Thymus (tissue), 14 donors: Measurements from ENCODE around the gene PDCD7. TPM values are rescaled to one million over a fixed set of nuclear protein-coding genes. Genes with fewer than 3 reads are reported as not detected.
"Not testable (repeated sequence)": the region's sequence is repeated elsewhere in the genome, so short reads cannot be mapped to it uniquely, and the experiment has no call there.

Experiments
- DNase-seq, 9 donors: peaks; one replicate each; pipeline ENCODE4 v3.0.0-alpha.2; 2013; ENCODE audit warnings: low spot score in 9 of 9, low read depth in 6 of 9, missing footprints in 1 of 9
- H3K27ac ChIP-seq, 2 donors: one replicate each; pipeline ENCODE4 v1.5.1; 2013; ENCODE audit warnings: control low read depth in 1 of 2, low read depth in 1 of 2, low read length in 1 of 2, mild to moderate bottlenecking in 1 of 2, moderate library complexity in 1 of 2
- H3K27me3 ChIP-seq, 2 donors: one replicate each; pipeline ENCODE4 v1.5.1; 2013; ENCODE audit warnings: low read length in 1 of 2; ENCODE audit not compliant: control insufficient read depth in 2 of 2, insufficient read depth in 1 of 2
- H3K36me3 ChIP-seq, 2 donors: one replicate each; pipeline ENCODE4 v1.5.1; 2013; ENCODE audit warnings: low read length in 1 of 2, mild to moderate bottlenecking in 1 of 2, moderate library complexity in 1 of 2; ENCODE audit not compliant: control insufficient read depth in 2 of 2, insufficient read depth in 2 of 2
- H3K4me1 ChIP-seq, 2 donors: one replicate each; pipeline ENCODE4 v1.5.1; 2013; ENCODE audit warnings: low read length in 2 of 2; ENCODE audit not compliant: control insufficient read depth in 2 of 2, insufficient read depth in 2 of 2
- H3K4me3 ChIP-seq, 2 donors: one replicate each; pipeline ENCODE4 v1.5.1; 2013; ENCODE audit warnings: low read length in 2 of 2, control low read depth in 1 of 2, mild to moderate bottlenecking in 1 of 2
- H3K9me3 ChIP-seq, 2 donors: one replicate each; pipeline ENCODE4 v1.5.1; 2013; ENCODE audit warnings: low read length in 1 of 2, mild to moderate bottlenecking in 1 of 2; ENCODE audit not compliant: control insufficient read depth in 2 of 2, insufficient read depth in 1 of 2
- WGBS: extraction: QIAGEN DNeasy Blood & Tissue Kit; methylation state at CpG from one replicate; pipeline ENCODE4 v1.1.7; 2013; 5-methylcytosine and 5-hydroxymethylcytosine counted together
- long read RNA-seq, 10 donors: transcript quantifications; one replicate each; lab custom pipeline, GENCODE V29; 2026
- polyA plus RNA-seq: library from polyadenylated mRNA; stranded (reverse); fragments of 200-250 nt; gene quantifications from one replicate; pipeline ENCODE4 v1.2.3, GENCODE V29; 2013
- total RNA-seq: library from RNA; stranded (reverse); fragments of 120-200 nt; gene quantifications from one replicate; pipeline ENCODE4 v1.2.4, GENCODE V29; 2013
- donor health status: healthy.

PDCD7 gene, protein sequence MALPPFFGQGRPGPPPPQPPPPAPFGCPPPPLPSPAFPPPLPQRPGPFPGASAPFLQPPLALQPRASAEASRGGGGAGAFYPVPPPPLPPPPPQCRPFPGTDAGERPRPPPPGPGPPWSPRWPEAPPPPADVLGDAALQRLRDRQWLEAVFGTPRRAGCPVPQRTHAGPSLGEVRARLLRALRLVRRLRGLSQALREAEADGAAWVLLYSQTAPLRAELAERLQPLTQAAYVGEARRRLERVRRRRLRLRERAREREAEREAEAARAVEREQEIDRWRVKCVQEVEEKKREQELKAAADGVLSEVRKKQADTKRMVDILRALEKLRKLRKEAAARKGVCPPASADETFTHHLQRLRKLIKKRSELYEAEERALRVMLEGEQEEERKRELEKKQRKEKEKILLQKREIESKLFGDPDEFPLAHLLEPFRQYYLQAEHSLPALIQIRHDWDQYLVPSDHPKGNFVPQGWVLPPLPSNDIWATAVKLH
- 12.2 TPM for total RNA-seq
- polyA plus RNA-seq: 16.6 TPM
- long read RNA-seq, donor 1: 0 reads
- long read RNA-seq, donor 2: 0 reads
- long read RNA-seq, donor 3, partial matches to known transcripts: 0 of 5 reads
- long read RNA-seq, donor 3, other reads (novel, unspliced or antisense): 0 of 5 reads
- long read RNA-seq, donor 4, partial matches to known transcripts: 14 of 17 reads
- long read RNA-seq, donor 4, other reads (novel, unspliced or antisense): 0 of 17 reads
- long read RNA-seq, donor 5, transcript PDCD7-201 (5 exons, 2,851 nt): major isoform, 5 of 5 reads
- long read RNA-seq, donor 5, partial matches to known transcripts: 0 of 5 reads
- long read RNA-seq, donor 5, other reads (novel, unspliced or antisense): 0 of 5 reads
- long read RNA-seq, donor 6, transcript PDCD7-201 (5 exons, 2,851 nt): major isoform, 6 of 6 reads
- long read RNA-seq, donor 6, partial matches to known transcripts: 0 of 6 reads
- long read RNA-seq, donor 6, other reads (novel, unspliced or antisense): 0 of 6 reads
- long read RNA-seq, donor 7, transcript PDCD7-201 (5 exons, 2,851 nt): major isoform, 7 of 15 reads
- long read RNA-seq, donor 7, partial matches to known transcripts: 7 of 15 reads
- long read RNA-seq, donor 7, other reads (novel, unspliced or antisense): 0 of 15 reads
- long read RNA-seq, donor 8: 0 reads
- long read RNA-seq, donor 9, partial matches to known transcripts: 0 of 1 reads
- long read RNA-seq, donor 9, other reads (novel, unspliced or antisense): 0 of 1 reads
- long read RNA-seq, donor 10, partial matches to known transcripts: 0 of 3 reads
- long read RNA-seq, donor 10, other reads (novel, unspliced or antisense): 0 of 3 reads

DNA sequence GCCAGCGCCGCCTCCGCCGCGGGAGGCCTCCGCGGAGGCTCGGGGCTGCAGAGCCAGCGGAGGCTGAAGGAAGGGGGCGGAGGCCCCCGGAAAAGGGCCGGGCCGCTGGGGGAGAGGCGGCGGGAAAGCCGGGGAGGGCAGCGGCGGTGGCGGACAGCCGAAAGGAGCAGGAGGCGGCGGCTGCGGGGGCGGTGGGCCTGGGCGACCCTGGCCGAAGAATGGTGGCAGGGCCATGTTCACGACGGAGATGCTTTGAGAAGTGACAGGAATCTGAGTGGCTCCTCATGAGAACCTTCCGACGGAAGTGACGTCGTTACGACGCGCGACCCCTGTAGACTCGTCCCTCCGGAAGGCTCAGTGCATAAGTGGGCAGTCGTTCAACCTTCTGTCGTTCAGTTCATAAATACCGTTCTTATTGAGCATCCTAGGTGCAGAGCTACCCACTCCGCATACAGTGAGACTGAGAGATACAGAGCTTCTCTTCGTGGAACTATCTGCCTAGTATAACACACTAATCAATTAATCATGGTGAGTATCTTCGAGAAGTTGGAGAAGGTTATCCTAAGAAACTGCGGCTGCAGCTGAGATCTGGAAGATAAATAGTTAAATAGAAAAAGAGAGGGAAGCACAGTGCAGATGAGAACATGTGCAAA, at the start of gene PDCD7:
Gene PDCD7 (minus strand): TSS at position 261 of the 653 bp plus-strand sequence. CDS start 27 bp downstream, at position 234.
- Histone ChIP-seq H3K36me3 (peaks cover 14 to 20% of the 10 kb centered on the region in 2 donors), H3K4me3 (peak within 1 kb of the TSS; percentile 53 to 97), H3K27me3 (no peaks in the 10 kb centered on the region), H3K9me3 (peaks cover 0 to 6% of the 10 kb centered on the region in 2 donors), H3K27ac (peak within 1 kb of the TSS; percentile 71 to 92), H3K4me1 (peaks cover 9 to 13% of the 10 kb centered on the region in 2 donors)
- peak; percentile 88 to 96 (median 92) for DNase-seq
- under 1% methylated on average over 45 of the region's 45 CpGs for WGBS

DNA sequence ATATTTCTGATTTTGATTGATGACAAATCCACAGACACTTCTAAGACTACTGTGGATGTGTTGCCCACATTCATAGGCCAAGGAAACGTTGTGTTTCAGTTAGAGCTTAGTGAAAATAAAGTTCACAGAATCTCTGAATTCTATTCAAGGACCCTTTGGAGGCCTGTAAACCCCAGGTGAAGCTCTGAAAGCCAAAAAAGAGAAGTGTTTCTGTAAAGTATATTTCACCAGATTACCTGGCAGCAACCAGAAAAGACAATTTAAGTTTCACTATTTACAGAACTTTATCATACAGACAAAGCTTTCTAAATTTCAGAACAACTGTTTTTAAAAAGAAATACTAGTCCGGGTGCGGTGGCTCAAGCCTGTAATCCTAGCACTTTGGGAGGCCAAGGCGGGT, 48.9 kb upstream of the PDCD7 start:
- Histone ChIP-seq H3K4me3 (no peak overlapping the region), H3K36me3 (peaks cover 11 to 14% of the 10 kb centered on the region in 2 donors), H3K27me3 (no peaks in the 10 kb centered on the region), H3K9me3 (no peaks in the 10 kb centered on the region), H3K27ac (no peak overlapping the region), H3K4me1 (peaks cover 3 to 10% of the 10 kb centered on the region in 2 donors)
- DNase-seq: no peak
- 82% methylated on average over 4 of the region's 4 CpGs for WGBS

DNA sequence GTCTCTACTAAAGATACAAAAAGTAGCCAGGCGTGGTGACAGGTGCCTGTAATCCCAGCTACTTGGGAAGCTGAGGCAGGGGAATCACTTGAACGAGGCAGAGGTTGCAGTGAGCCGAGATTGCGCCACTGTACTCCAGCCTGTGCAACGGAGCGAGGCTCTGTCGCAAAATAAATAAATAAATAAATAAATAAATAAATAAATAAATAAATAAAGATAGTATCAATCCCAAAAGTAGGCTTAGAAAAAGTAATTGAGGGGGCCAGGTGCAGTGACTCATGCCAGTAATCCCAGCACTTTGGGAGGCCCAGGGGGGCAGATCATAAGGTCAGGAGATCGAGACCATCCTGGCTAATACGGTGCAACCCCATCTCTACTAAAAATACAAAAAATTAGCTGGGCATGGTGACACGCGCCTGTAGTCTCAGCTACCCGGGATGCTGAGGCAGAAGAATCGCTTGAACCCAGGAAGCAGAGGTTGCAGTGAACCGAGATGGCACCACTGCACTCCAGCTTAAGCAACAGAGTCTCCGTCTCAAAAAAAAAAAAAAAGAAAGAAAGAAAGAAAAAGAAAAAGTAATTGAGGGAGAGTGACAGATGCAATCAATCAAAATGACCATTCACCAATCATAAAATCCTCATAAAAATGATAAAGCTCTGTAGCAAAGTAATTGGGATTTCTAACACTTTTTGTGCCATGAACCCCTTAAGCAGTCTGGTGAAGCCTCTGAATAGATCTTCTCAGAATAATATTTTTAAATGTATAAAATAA, 48.2 kb upstream of the PDCD7 start:
- H3K4me3 ChIP-seq, H3K9me3 ChIP-seq, H3K4me1 ChIP-seq, DNase-seq, H3K27ac ChIP-seq, H3K27me3 ChIP-seq: not testable (repeated sequence)
- H3K36me3 ChIP-seq: peaks cover 16 to 21% of the 10 kb centered on the region in 2 donors
- 95% methylated on average over 15 of the region's 15 CpGs for WGBS

DNA sequence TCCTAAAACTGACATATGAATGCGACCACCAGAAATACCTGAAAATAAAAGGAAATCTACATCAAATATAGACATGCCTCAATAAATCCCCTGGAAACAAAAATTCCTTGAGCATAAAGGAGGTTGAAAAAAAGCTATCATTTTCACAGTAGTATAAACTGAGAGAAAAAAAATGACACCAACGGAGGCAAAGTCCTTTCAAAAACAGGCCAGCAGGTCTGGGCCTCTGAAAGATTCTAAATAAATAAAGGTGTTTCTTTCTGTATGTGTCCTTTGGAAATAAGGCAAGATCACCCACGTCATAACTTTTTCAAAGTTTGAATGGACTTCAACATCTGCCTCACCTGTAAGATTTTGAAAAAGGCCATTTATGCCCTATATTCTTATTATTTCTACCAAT, 46.6 kb upstream of the PDCD7 start:
- Histone ChIP-seq H3K27ac (no peak overlapping the region), H3K4me1 (peaks cover 3% of the 10 kb centered on the region in 2 donors), H3K4me3 (no peak overlapping the region), H3K9me3 (no peaks in the 10 kb centered on the region), H3K36me3 (peaks cover 23 to 32% of the 10 kb centered on the region in 2 donors), H3K27me3 (no peaks in the 10 kb centered on the region)
- no peak for DNase-seq
- 96% methylated on average over 3 of the region's 3 CpGs for WGBS

DNA sequence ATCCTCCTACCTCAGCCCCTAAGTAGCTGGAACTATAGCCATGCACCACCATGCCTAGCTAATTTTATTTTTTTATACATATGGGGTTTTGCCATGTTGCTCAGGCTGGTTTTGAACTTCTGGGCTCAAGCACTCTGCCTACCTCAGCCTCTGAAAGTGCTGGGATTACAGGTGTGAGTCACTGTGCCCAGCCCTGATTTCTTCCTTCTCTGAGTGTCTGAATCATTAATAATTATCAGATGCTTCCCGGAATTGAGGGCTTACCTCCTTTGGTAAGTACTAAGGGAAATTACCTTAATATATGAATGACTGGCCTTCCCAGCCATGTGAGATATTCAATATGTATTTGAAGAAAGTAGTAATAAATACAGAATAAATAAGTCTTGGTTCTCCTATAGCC, 44.3 kb upstream of the PDCD7 start:
- Histone ChIP-seq H3K9me3 (no peaks in the 10 kb centered on the region), H3K27me3 (no peaks in the 10 kb centered on the region), H3K4me1 (peaks cover 2 to 3% of the 10 kb centered on the region in 2 donors), H3K27ac (no peak overlapping the region), H3K4me3 (no peak overlapping the region), H3K36me3 (peaks cover 27 to 44% of the 10 kb centered on the region in 2 donors)
- DNase-seq: no peak
- WGBS: 93% methylated on average over 1 of the region's 1 CpG

DNA sequence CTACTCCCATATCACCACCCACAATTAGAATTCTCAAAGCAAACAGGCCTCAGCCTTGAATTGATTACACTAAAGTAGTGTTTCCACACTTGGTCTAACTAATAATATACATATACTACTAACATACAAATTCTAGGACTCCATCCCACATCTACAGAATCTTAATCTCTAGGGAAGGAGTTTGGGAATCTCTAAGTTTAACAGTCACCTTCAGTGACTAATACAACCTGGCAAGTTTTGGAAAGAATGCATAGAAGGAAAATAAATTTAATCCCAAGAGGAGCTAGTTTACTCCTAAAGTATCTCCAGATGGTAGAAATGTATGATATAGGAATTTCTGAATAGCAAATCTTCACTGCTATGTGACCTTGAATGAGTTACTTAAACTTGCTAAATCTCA, 42.4 kb upstream of the PDCD7 start:
- H3K4me1 ChIP-seq: no peaks in the 10 kb centered on the region
- peaks cover 27 to 62% of the 10 kb centered on the region in 2 donors for H3K36me3 ChIP-seq
- DNase-seq: no peak
- H3K27me3 ChIP-seq: no peaks in the 10 kb centered on the region
- H3K9me3 ChIP-seq: no peaks in the 10 kb centered on the region
- H3K4me3 ChIP-seq: no peak overlapping the region
- no peak overlapping the region for H3K27ac ChIP-seq

DNA sequence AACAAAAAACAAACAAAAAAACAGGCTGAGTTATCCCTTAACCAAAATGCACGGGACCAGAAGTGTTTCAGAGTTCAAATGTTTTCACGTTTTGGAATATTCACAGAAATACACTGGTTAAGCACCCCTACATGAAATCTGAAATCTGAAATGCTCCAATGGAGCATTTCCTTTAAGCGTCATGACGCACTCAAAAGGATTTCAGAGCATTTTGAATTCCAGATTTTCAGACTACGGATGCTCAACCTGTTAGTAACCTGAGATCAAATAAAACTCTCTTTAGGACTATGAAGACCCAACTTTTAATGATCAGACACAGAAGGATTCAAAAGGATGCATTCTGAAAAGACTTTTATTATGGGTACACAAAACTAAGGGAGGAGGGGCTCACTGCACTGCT, 41.9 kb upstream of the PDCD7 start:
- H3K4me3 ChIP-seq: no peak overlapping the region
- H3K27me3 ChIP-seq: no peaks in the 10 kb centered on the region
- DNase-seq: no peak
- H3K9me3 ChIP-seq: no peaks in the 10 kb centered on the region
- H3K27ac ChIP-seq: no peak overlapping the region
- H3K36me3 ChIP-seq: peaks cover 27 to 66% of the 10 kb centered on the region in 2 donors
- no peaks in the 10 kb centered on the region for H3K4me1 ChIP-seq
- 90% methylated on average over 5 of the region's 5 CpGs for WGBS

DNA sequence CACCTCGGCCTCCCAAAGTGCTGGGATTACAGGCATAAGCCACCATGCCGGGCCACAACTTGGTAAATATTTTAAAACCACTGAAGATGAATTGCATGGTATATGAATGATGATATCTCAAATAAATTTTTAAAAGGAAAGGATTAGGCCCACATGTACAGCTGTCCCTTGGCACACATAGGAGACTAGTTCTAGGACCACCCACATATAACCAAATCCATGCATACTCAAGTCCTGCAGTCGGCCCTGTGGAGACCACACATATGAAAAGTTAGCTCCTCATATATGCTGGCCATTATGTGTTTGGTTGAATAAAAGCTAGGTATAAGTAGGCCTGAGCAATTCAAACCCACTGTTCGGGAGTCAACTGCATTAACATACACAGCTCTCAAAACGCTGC, 40.9 kb upstream of the PDCD7 start:
- H3K4me1 ChIP-seq: no peaks in the 10 kb centered on the region
- H3K27ac ChIP-seq: no peak overlapping the region
- 97% methylated on average over 5 of the region's 5 CpGs for WGBS
- H3K4me3 ChIP-seq: no peak overlapping the region
- H3K9me3 ChIP-seq: no peaks in the 10 kb centered on the region
- H3K36me3 ChIP-seq: peaks cover 32 to 75% of the 10 kb centered on the region in 2 donors
- no peaks in the 10 kb centered on the region for H3K27me3 ChIP-seq
- no peak for DNase-seq
